Measurements from ENCODE around the gene KNDC1.

Gene KNDC1

DNA sequence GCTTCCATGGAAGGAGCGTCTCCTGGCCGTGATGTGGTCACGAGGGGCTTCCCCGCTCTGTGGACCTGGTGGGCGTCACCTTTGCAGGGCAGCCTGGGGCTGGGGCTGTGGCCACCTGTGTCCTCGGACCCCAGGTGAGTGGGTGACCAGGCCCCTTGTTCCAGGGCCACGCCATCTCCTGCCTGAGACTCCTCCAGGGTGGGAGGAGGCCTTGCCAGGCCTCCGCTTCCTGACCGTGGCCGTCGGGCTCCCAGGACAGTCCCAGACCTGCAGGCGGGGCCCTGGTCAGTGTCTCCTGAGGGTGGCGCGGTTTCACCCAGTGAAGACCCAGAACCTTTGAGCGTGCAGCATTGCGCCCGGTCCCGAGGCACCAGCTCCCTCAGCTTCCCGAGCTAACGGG is 49.6 kb downstream of the KNDC1 start:
- no peaks in the 10 kb centered on the region for H3K36me3 ChIP-seq (ENCODE audit: control insufficient read depth, insufficient read depth, low read length)
- H3K4me3 ChIP-seq (replicated peaks; ENCODE audit: low read depth, low read length): no peak overlapping the region
- TF ChIP-seq, protein P1, sequence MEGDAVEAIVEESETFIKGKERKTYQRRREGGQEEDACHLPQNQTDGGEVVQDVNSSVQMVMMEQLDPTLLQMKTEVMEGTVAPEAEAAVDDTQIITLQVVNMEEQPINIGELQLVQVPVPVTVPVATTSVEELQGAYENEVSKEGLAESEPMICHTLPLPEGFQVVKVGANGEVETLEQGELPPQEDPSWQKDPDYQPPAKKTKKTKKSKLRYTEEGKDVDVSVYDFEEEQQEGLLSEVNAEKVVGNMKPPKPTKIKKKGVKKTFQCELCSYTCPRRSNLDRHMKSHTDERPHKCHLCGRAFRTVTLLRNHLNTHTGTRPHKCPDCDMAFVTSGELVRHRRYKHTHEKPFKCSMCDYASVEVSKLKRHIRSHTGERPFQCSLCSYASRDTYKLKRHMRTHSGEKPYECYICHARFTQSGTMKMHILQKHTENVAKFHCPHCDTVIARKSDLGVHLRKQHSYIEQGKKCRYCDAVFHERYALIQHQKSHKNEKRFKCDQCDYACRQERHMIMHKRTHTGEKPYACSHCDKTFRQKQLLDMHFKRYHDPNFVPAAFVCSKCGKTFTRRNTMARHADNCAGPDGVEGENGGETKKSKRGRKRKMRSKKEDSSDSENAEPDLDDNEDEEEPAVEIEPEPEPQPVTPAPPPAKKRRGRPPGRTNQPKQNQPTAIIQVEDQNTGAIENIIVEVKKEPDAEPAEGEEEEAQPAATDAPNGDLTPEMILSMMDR (IDR thresholded peaks at IDR 0.05; ENCODE audit: insufficient read depth, low read length, poor library complexity, severe bottlenecking): no peak
- no peaks in the 10 kb centered on the region for H3K27me3 ChIP-seq (replicated peaks; ENCODE audit: control insufficient read depth, insufficient read depth, low read length)
- DNase-seq (ENCODE audit: extremely low read depth, insufficient read length): no peak

DNA sequence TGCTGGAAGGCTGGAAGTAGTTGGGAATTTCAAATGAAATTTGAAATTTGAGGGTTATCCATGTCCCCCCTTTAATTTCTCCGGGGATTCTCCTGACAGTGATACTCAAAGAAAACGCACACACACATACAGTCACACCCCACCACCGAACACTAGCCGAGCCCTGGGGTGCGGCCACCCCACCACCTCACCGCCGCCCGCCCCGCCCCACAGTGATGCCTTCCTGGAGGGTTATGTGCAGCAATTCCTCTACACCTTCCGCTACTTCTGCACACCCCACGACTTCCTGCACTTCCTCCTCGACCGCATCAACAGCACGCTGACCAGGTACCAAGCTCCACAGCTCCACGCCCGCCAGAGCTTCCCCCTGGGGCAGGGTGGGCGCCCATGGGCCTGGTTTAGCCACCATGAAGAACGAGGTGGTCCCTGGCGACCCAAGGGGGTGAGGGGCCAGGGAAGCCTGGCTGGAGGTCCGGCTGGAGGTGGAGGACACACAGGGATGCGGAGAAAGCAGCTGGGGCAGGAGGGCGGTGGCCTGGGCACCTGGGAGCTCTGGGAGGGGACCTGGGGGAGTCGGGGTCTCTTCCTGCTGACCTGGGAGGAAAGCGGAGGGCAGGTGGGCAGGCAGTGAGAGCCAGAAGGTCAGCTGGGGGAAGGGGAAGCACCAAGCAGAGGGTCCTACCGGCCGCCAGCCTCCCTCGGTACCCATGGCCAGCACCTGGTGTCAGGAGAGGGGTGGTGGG is 50.5 kb downstream of the KNDC1 start:
- Histone ChIP-seq H3K4me3 (replicated peaks; ENCODE audit: low read depth, low read length) (no peak overlapping the region), H3K36me3 (ENCODE audit: control insufficient read depth, insufficient read depth, low read length) (no peaks in the 10 kb centered on the region), H3K27me3 (replicated peaks; ENCODE audit: control insufficient read depth, insufficient read depth, low read length) (no peaks in the 10 kb centered on the region)
- no peak for DNase-seq (ENCODE audit: extremely low read depth, insufficient read length)
- TF ChIP-seq, protein P1 (IDR thresholded peaks at IDR 0.05; ENCODE audit: insufficient read depth, low read length, poor library complexity, severe bottlenecking): no peak

DNA sequence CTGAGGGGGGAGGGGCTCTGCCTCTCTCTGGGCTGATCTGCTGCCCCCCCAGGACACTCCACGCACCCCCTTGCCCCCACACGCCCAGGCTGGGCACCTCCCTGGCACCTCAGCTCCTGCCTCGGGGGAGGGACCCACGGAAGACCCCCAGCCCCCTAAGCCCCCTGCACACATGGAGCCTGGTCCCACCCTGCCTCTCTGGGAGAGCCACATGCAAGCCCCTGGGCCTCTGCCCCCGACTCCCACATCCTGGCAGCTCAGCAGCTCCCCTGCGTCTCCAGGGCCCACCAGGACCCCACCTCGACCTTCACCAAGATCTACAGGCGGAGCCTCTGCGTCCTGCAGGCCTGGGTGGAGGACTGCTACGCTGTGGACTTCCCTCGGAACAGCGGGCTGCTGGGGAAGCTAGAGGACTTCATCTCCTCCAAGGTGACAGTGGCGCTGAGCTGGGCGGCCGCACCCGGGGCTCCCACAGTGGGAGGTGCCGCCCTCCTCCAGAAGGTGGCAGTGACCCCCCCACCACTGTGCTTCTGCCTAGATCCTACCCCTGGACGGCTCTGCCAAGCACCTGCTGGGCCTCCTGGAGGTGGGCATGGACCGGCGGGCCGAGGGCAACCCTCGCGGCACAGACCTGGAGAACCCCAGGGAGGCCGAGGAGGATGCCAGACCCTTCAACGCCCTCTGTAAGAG is 51.3 kb downstream of the KNDC1 start:
- no peak for DNase-seq (ENCODE audit: extremely low read depth, insufficient read length)
- TF ChIP-seq, protein P1 (IDR thresholded peaks at IDR 0.05; ENCODE audit: insufficient read depth, low read length, poor library complexity, severe bottlenecking): no peak
- Histone ChIP-seq H3K36me3 (ENCODE audit: control insufficient read depth, insufficient read depth, low read length) (no peaks in the 10 kb centered on the region), H3K27me3 (replicated peaks; ENCODE audit: control insufficient read depth, insufficient read depth, low read length) (no peaks in the 10 kb centered on the region), H3K4me3 (replicated peaks; ENCODE audit: low read depth, low read length) (no peak overlapping the region)

DNA sequence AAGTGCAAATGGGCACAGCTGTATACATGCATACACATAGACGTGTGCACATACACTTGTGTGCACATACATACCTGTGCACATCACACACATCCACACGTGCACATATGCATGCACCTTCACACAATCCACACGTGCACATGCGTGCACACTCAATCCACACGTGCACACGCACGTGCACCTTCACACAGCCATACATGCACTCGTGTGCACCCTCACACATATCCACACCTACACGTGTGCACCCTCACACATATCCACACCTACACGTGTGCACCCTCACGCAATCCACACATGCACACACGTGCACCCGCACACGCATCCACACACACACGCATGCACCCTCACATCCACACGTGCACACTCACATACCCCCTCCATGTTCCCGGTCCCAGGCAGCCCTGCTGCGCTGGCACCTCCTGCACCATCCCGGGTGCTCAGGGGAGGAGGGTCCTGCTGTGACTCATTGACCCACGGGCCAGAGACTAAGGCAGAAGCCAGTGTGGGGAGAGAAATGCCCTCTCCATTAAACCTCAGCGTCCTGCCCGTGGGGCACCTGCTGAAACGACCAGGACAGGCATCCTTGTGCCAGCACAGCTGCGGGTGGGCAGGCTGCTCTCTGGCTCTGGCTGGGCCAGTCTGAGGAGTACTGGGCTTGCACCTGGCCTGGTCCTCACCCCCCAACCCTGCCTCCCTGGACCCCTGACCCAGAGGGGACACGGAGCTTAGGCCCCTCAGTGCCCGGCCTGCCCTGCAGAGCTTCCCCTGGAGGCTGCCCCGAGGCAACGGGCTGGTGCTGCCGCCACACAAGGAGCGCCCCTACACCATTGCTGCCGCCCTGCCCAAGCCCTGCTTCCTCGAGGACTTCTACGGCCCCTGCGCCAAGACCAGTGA is 52.2 kb downstream of the KNDC1 start:
- no peaks in the 10 kb centered on the region for H3K36me3 ChIP-seq (ENCODE audit: control insufficient read depth, insufficient read depth, low read length)
- H3K4me3 ChIP-seq (replicated peaks; ENCODE audit: low read depth, low read length): no peak overlapping the region
- H3K27me3 ChIP-seq (replicated peaks; ENCODE audit: control insufficient read depth, insufficient read depth, low read length): no peaks in the 10 kb centered on the region
- DNase-seq (ENCODE audit: extremely low read depth, insufficient read length): no peak
- TF ChIP-seq, protein P1 (IDR thresholded peaks at IDR 0.05; ENCODE audit: insufficient read depth, low read length, poor library complexity, severe bottlenecking): no peak

DNA sequence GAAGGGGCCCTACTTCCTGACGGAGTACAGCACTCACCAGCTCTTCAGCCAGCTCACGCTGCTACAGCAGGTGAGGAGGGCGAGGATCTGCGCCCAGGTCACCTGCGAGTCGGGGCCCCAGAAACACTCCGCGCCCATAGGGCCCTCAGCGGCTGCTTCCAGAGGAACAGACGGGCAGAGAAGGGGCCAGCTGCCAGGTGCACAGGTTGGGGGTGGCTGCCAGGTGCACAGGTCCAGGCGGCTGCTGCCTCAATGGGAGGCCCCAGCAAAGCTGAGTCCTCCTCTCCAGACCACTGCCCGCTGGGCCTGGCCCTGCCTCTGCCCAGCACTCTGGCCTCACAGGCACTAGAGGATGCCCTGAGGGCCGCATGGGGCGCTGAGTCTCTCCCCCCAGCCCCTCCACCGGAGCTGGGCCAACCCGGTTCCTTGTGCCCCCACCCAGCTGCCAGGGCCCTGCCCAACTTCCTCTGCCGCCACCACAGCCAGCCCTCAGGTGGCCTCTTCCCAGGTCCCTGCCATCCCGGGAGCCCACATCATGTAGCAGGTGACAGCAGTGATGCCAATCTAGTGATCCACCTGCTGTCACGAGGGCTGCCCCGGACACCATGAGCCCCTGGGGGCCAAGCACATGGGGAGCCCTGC is 53.0 kb downstream of the KNDC1 start:
- no peak for DNase-seq (ENCODE audit: extremely low read depth, insufficient read length)
- Histone ChIP-seq H3K36me3 (ENCODE audit: control insufficient read depth, insufficient read depth, low read length) (no peaks in the 10 kb centered on the region), H3K27me3 (replicated peaks; ENCODE audit: control insufficient read depth, insufficient read depth, low read length) (no peaks in the 10 kb centered on the region), H3K4me3 (replicated peaks; ENCODE audit: low read depth, low read length) (no peak overlapping the region)
- TF ChIP-seq, protein P1 (IDR thresholded peaks at IDR 0.05; ENCODE audit: insufficient read depth, low read length, poor library complexity, severe bottlenecking): no peak
